Measurements from ENCODE around the gene TMEM255B.
"Not testable (repeated sequence)": the region's sequence is repeated elsewhere in the genome, so short reads cannot be mapped to it uniquely, and the experiment has no call there.

Gene TMEM255B

GRCh38 chr13:113815151-113816058 is 56.4 kb downstream of the TMEM255B start:
- in situ Hi-C loops (cut with MboI; ENCODE audit: low sequenced_read_pairs) = no loop called here

- in situ Hi-C loops (cut with MboI; ENCODE audit: low sequenced_read_pairs) = no loop called here
Measured at GRCh38 chr13:113816254-113816929, 57.4 kb downstream of the TMEM255B start.

DNA sequence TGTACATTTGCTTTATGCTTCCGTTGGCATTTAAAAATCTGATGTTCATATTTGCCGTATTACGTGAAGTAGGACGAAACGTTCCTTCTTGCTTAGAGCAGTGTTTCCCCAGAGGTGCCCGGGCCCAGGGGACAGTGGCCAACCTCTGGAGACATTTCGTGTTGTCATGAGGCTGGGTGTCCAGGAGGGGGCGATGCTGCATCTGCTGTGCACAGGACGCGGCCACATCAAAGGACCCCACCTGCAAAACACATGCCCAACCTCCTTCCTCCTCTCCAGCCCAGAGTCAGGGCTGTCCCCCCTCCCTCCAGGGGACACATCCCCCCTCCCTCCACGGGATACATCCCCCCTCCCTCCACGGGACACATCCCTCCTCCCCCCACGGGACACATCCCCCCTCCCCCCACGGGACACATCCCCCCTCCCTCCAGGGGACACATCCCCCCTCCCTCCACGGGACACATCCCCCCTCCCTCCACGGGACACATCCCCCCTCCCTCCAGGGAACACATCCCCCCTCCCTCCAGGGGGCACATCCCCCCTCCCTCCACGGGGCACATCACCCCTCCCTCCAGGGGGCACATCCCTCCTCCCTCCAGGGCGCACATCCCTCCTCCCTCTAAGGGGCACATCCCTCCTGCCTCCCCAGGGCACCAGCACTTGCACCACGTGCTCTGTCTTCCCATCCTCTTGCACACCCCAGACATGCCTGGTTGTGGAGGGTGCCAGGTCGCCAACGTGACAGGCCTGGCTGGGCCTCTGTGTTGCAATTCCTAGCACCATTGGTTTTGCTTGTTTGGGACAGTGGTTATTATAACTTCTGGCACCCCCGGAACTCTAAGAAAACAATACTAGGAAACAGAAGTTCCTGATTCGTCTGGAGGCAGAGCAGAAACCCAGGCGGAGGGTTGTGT is 58.2 kb downstream of the TMEM255B start:
- in situ Hi-C loops (cut with MboI; ENCODE audit: low sequenced_read_pairs) = no loop called here

- in situ Hi-C loops (cut with MboI; ENCODE audit: low sequenced_read_pairs) = no loop called here
Measured at GRCh38 chr13:113817860-113818691, 59.0 kb downstream of the TMEM255B start.

DNA sequence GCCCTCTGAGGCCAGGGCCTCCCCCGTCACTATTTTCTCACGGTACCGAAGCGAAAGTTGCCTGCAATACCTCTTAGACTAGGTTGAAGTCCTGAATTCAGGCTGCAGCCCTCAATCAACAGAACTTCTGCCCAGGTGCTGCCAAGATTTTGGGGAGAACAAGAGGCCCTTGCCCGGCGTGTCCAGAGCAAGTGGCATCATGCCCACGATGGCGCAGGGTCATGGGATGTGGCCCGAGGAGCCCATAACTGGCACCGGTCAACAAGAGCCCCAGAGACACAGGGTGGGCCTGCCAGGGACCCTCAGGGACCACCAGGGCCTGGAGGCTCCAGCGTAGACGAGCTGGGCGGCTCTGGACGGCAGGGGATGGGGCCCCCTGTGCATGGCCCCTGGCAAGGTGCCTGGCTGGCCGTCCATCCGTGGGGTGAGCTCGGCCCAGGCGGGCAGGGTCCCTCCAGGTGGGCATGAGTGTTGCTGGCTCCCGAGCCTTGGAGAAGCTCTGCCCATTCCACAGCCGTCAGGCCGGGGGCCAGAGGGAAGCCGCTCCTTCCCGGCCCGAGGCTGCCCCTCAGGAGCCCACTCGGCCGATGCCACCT is 59.8 kb downstream of the TMEM255B start:
- in situ Hi-C loops (cut with MboI; ENCODE audit: low sequenced_read_pairs) = no loop called here

DNA sequence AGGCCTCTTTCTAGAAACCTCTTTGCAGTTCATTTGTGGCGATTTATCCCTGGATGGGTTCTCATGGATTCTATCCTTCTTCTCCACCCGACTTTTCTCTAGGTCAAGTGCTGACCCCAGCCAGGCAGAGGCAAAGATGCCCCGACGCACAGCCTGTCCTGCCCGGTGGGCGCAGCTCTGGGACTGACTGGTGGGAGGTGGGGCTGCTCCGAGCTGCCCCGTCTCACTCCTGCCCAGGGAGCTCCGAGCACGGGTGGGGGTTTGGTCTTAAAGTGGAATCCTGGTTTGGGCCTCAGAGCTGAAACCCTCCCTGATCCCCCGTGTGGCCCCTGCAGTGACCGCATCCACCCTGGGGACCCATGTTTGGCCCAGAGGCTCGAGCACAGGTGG is 60.3 kb downstream of the TMEM255B start:
- in situ Hi-C loops (cut with MboI; ENCODE audit: low sequenced_read_pairs) = no loop called here

- in situ Hi-C loops (cut with MboI; ENCODE audit: low sequenced_read_pairs) = no loop called here
Measured at GRCh38 chr13:113819731-113820715, 61.0 kb downstream of the TMEM255B start.

DNA sequence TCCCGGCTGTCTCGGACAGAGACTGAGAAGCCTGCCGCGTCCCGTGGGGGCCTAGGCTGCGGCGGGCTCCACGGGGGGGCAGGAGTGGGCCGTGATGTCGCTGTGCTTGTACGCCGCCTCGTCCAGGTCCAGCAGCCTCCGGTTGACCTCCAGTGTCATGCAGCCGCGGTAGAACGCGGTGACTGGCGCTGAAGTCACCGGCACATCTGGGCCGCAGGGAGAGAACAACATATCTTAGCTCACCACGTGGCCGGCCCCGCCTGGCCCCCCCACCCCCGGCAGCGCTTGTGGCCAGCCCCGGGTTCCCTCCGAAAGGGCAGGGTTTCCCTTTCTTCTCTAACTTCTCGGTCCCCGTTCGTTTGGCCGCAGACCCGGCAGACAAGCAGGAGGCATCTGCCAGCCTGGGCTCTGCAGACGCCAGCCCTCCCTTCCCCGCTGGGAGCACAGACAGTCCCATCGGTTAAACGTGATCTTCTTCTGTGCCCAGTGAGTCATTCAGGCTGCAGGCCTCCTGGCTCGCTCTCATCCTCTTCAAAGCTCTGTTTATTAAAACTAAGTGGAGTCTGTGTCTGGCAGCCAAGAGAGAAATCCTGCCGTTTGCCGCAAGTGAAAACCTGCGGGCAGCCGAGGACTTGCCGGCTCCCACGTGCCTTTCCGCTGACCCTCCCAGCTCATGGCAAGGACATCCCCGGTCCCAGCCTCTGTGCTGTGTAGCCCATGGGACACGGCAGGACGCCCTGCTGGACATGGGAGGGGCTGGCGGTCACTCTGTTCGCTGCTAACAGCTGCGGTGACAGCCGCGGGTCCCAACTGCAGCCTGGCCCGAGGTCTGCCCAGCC is 62.0 kb downstream of the TMEM255B start:
- in situ Hi-C loops (cut with MboI; ENCODE audit: low sequenced_read_pairs) = no loop called here

- in situ Hi-C loops (cut with MboI; ENCODE audit: low sequenced_read_pairs) = no loop called here
Measured at GRCh38 chr13:113821847-113822246, 62.8 kb downstream of the TMEM255B start.

- in situ Hi-C loops (cut with MboI; ENCODE audit: low sequenced_read_pairs) = no loop called here
Measured at GRCh38 chr13:113822266-113822665, 63.2 kb downstream of the TMEM255B start.

DNA sequence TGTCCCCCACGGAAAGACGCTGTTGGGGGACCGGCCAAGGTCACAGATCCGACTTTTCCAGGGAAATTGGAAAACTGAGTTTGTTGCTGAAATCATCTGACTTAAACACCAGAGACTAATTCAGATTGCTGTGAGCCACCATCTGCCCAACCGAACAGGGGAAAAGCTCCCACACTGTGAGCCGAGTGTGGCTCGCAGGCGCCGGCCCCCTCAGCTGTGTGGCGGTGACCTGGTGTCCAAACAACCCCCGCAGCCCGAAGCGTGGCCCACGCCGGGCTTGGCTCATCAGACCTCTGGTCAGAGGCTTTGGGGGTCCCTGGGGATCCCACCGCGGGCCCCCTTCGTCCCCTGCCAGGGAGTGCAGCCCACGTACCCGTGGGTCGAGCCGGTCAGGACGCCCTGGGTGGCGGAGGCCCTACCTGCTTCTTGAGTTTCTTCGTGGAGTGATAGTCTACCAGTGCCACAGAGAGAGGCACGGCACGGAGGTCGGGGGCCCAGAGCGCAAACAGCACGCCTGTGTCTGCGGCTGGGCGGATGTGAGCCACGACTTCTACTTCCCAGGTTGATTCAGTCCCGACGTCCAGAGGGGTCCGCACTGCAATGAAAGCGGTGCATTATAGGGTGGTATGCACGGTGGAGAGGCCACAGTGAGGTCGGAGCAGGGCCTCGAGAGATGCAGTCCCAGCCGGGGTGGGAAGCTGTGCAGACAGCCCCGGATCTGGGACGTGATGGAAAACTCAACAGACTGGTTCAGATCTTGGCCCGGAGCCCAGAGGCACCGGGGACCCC is 64.1 kb downstream of the TMEM255B start:
- in situ Hi-C loops (cut with MboI; ENCODE audit: low sequenced_read_pairs) = no loop called here

GRCh38 chr13:113823771-113824170 is 64.7 kb downstream of the TMEM255B start:
- in situ Hi-C loops (cut with MboI; ENCODE audit: low sequenced_read_pairs) = no loop called here

DNA sequence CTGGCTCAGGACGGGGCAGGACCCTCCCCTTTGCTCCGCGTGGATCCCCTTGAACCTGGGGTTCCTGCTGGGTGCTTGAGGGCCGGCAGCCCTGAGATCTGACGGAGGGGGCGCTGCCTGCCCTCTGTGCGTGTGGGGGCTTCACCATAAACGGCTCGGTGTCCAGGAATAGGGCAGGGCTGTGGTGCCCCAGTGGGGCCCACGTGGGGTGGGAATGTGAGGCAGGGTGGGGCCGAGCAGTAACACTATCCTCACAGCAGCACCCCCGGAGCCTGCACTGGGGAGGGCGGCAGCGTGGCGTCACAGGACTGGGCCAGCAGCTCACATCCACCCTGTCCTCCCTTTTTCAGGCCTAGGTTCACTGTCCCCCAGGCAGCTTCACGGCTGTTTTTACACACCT is 66.8 kb downstream of the TMEM255B start:
- in situ Hi-C loops (cut with MboI; ENCODE audit: low sequenced_read_pairs) = no loop called here

GRCh38 chr13:113826446-113826845 is 67.4 kb downstream of the TMEM255B start:
- in situ Hi-C loops (cut with MboI; ENCODE audit: low sequenced_read_pairs) = not testable (repeated sequence)

DNA sequence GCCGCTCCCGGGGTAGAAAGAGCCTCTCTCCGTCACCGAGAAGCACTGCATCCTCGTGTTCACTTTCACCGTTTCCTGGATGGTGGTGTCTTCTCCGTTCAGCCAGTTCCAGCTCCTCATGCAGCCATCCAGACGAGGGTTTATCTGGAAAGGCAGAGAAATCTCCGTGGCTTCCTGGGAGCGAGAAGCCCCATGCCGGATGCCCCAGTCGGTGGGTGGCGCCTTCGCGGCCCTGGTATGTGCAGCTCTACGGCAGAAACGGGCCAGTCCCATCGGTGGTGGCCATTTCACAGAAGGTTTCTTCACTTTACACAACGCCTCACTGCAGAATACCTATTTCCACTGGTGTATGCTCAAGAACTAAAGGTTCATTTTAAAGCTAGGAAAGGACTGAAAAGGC is 68.0 kb downstream of the TMEM255B start:
- in situ Hi-C loops (cut with MboI; ENCODE audit: low sequenced_read_pairs) = no loop called here

- in situ Hi-C loops (cut with MboI; ENCODE audit: low sequenced_read_pairs) = no loop called here
Measured at GRCh38 chr13:113828282-113828825, 69.3 kb downstream of the TMEM255B start.
